Left renal cortex interstitium (tissue), 4 donors: Measurements from ENCODE around the gene OR51I2. TPM values are rescaled to one million over a fixed set of nuclear protein-coding genes. Genes with fewer than 3 reads are reported as not detected.

Experiments used
- DNase-seq, 4 donors: peaks; one replicate each; pipeline ENCODE4 v3.0.0-alpha.2; 2013; ENCODE audit warnings: low read depth in 4 of 4, low spot score in 2 of 4, missing footprints in 1 of 4
- polyA plus RNA-seq, 4 donors: library from polyadenylated mRNA; unstranded; fragments of 120-200 nt; gene quantifications; one replicate each; pipeline ENCODE4 v1.2.1, GENCODE V29; 2013; ENCODE audit not compliant: insufficient read length in 4 of 4

The OR51I2 gene, protein sequence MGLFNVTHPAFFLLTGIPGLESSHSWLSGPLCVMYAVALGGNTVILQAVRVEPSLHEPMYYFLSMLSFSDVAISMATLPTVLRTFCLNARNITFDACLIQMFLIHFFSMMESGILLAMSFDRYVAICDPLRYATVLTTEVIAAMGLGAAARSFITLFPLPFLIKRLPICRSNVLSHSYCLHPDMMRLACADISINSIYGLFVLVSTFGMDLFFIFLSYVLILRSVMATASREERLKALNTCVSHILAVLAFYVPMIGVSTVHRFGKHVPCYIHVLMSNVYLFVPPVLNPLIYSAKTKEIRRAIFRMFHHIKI
- polyA plus RNA-seq, result under 1 TPM in 1 of 4 donors, not detected in 3; 0.04 TPM

DNA sequence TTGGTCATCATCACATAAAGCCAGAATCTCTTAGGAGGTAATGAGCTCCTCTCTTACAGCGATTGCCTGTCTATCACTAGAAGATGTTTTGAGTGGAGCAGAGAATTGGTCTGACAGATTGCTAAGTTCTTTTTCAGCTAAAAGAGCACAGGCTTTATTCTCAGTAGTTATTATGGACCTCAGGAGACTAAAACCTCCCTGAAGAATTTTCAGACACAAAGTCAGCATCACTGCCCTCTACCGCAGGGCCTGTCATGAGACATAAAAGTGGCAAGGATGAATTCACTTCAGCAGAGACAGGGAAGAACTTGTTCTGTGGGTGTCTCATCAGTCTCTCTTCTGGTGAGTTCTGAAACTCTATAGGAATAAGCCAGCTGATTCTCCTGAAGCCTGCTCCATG lies at the start of gene OR51I2:
TSS of gene OR51I2 (plus strand) at position 301 of the 400 bp plus-strand sequence. CDS start 4,166 bp downstream, outside the sequence.
- DNase-seq, result no peak

DNA sequence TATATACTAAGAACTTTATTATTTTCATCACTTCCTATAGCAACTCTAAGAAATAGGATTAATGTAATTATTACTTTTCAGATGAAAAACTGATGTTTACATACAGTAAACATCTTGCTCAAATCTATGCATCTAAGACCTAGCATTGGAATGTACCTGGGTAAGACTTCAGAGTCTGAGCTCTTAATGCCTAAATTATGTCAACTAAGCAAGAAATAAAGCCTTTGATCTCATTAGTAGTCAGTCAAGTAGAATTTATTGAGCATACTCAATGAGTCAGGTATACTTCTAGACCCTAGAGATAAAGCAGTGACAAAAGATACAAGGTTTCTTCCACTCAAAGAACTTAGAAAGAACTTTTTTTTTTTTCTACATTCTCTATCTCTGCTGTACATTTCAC lies 44.0 kb upstream of the OR51I2 start:
- no peak for DNase-seq

DNA sequence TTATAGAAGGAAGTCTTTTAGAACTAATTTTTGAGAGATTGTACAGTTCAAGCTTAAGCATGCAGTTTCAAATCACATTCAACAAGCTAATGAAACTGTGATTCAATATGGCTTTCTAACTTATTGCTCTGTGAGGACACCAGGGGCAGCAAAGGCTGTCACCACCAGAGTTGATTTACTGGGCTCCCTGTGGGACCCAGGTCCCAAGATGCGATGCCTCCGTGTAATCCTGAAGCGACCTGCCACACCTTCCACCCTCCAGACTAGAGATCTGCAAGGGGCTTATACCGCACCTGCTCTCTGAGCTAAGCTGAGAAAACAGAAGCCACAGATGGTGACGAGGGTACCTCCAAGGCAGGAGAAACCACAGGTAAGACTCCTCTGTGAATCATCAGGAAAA lies 28.1 kb upstream of the OR51I2 start:
- DNase-seq, result no peak

DNA sequence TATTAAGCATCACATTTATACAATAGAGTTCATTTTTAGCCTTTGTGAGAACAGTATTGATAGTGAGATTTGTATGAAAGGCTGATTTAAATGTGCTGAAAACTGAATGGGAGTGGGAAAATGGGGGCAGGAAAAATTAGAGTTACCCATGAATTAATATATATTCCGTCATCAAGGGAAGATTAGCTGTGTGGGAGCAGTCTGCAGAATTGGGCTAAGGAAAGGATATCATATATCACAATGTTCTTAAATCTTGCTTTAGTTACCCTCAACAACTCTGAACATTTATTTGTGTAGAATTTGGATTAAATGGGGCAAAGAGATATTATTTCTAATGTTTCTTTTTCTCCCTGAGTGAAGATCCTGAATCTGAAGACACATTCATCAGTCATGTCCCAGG lies 27.3 kb upstream of the OR51I2 start, which contains the start of gene OR51Q1:
TSS of gene OR51Q1 (plus strand) at position 301 of the 400 bp plus-strand sequence. CDS start at position 391, 90 bp downstream.
- DNase-seq, result no peak

DNA sequence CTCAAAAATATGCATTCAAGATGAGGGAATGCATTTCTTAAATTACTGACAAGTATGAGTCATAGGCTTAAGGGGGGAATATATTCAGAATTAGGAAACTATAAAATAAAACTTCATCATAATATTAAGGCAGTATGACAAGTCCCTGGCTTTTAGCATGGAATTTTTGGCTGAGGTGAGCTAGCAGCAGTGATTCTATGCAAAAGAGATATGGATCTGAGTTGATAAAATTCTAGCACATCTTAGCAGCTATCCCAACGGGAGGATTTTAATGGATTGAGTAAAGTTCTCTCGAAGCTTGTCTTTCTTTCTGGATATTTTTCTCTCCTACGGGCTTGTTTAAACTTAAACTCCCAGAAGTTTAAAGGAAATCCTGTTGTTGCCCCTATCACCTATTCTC lies 26.0 kb upstream of the OR51I2 start:
- DNase-seq, result no peak

DNA sequence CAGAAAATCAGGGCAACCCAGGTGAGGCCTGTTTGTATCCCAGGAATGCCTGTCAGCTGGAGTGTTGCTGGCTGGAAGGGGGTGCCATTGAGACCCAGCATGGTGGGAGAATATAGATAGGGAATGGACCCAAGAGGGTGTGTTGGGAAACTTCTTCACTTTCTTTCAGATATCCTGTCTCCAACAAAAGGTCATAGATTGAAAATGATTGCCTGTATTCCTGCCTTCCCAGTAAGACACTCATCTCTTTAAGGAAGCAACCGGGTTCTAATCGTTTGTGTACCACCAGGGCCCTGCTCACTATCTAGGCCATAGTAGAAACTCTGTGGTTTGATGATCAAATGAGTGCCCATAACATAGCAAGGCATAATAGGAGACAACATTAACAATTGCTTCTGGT lies 7.7 kb upstream of the OR51I2 start, which contains the start of gene OR51I1:
TSS of gene OR51I1 (minus strand) at position 101 of the 400 bp plus-strand sequence. CDS start at position 101, 0 bp downstream.
- no peak for DNase-seq

DNA sequence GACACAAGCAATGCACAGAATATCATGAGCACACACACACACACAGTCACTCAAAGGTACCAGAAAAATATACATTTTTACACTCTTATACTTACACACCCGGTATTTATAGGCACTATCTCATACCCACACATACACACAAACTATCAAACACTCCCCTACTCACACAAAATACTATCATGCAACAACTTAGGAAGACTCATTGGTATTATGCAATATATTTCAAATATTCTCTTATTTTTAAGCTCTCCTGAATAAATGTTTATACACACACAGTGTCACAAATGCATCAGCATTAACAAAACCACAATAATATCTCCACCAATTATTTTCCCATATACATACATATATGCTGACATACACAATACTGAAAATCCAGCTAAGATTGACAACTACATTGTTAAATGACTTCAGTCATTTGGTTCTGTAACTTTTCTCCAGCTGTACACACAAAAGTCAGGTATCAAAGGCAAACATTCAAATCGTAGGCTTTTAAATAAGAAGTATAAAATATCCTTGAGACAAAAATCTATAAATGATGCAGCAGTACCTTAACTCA lies 5.2 kb upstream of the OR51I2 start:
- no peak for DNase-seq

DNA sequence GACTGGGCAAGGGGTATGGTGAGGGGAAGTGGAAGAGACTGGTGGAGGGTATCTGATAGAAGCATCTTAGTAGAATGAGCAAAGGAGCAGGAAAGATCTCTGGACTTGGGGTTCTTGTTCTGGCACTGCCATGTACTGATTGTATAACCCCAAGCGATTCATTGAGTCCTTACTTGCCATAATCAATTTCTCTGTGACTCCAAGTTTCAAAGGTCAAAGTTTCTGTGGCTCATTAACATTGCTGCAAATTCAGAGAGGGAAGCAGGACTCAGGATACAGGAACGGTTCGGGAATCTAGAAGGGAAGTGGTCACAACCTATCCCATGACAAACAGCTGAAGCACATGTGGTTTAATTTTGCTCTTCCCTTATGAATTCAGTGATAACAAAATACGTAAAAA lies 309 bp downstream of the OR51I2 start:
- DNase-seq, result no peak

DNA sequence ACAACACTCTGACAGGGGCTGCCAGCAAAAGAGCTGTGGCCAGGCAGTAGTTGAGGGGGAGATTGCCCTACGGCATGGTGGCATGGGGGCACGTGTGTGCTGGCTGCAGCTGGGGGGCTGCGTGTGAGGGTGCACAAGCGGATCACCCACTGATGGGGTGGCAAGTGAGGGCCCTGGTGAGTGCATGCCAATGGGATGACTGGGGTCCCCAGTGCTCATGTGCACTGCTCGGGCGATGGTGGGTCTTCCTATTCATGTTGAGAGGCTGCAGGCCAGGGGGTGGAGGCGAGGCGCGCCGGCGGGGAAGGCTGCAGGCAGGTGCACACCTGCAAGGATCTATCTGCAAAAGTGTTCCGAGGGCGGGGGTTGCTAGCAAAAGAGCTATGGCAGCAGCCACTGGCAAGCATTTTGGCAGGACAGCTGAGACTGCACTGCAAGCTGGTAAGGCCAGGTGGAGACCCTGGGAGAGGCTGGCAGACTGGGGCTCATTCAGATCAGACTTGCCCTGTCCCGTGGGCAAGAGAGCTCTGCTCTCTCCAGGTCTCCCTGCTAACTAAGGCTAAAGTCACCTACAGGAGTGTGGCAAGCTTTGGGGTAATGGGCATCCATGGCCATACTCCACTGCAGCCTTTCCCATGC lies 12.0 kb downstream of the OR51I2 start:
- no peak for DNase-seq

DNA sequence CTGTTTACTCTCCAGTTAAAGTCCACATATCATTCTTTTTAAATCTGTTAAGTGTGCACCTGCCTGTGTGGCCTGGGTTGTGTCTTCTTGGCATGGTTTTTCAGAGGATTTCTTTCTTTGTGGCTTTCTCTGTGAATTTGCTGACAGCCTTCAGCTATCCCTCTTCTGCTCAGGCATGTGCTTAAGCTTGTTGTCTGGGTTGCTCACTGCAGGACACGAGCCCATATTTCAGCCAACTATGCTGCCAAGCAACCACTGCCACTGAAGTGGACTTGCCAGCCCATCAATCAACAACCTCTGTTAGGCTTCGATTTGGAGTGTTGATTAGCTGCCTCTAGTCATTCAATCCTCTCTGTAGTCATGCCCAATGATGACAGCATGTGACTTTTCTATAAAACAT lies 18.4 kb downstream of the OR51I2 start:
- DNase-seq, result no peak

DNA sequence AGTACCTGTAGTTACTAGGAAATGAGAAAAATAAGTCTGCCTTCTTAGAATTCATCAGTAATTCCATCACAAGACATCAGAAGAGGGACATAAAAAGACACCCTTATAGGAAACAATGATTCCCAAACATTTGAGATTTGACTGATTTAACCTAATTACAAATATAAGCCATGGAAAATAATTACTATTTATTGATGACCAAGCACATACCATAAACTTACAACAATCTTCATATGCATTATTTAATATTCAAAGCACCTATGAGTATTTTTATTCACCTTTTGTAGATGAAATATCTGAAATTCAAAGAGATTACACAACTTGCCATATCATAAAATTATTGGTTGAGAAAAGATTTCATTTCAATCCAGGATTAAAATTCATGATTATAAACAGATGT lies 24.8 kb downstream of the OR51I2 start:
- DNase-seq, result no peak

DNA sequence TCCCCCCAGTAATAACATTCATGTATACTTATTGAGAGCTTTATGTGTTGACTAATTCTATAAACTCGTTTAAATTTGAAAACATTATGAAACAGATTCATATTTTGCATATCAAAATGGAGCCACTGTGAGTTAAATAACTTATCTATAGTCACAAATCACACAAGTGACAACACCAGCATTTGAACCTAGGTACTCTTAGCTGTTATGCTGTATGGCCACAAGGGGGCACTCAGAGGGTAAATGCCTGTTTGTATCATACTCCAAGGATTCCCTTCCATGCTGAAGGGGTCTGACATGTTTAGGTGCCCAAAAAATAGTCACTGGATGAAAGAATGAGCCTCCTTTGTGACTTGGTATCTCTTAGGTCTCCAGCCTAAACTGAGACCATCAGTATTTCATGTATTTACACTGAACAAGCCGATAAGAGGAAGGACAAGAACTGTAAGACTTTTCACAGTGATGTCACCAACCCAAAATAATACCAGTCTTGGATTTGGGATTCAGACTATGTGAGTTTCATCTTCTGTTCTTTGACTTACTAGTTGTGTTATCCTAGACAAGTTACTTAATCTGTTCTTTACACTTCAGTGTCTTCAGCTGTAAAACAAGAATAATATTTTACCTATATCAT lies 27.2 kb downstream of the OR51I2 start:
- DNase-seq, result peak in 2 of 4 donors; percentile 1 to 2

DNA sequence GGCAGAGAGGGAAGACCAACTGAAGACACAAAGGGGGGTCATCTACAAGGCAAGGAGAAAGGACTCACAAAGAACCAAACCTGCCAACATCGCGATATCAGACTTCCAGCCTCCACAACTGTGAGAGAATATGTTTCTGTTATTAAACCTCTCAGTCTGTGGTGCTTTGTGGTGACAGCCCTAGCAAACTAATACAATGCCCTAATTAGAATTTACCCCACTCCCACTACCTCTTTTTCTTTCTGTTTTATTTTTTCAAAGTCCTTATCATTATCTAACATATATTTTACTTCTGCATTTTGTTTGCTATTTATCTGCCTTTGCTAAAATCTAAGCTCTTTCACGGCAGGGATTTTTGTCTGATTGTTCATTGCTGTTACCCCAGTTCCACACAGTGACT lies 36.9 kb downstream of the OR51I2 start:
- DNase-seq, result no peak

DNA sequence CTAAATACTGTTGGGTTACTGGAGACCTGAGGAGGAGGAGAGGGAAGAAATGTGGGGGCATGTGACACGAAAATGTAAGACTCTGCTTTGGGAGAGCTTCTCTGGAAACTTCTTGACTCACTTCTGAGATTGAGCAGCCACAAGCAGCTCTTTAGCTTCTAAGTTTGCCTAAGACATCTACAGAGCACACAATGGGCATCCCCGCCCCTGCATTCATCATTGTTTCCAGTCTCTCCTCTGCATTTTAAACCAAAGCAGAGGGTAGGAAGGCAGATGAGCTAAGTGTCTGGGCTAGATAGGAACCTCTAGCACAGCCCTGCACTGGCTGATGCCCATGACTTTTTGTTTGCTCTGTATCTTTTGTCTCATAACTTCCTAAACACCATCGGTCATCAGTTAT lies 37.3 kb downstream of the OR51I2 start:
- DNase-seq, result no peak

DNA sequence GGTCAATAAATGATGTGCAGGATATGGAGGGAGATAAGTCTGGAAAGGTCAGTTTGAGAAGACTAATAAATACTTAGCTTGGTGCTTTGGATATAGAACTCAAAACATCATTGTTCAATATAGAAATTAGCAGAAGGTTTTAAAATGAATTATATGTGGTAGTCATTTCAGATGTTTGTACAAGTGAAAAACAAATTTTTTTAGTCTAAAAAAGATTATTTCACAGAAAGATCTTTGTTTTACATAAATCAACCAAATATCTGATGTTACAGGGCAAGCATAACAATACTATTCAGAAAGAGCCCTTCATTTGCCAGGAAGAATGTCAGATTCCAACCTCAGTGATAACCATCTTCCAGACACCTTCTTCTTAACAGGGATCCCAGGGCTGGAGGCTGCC lies 39.3 kb downstream of the OR51I2 start, which contains the start of gene OR52D1:
TSS of gene OR52D1 (plus strand) at position 301 of the 400 bp plus-strand sequence. CDS start at position 323, 22 bp downstream.
- no peak for DNase-seq

DNA sequence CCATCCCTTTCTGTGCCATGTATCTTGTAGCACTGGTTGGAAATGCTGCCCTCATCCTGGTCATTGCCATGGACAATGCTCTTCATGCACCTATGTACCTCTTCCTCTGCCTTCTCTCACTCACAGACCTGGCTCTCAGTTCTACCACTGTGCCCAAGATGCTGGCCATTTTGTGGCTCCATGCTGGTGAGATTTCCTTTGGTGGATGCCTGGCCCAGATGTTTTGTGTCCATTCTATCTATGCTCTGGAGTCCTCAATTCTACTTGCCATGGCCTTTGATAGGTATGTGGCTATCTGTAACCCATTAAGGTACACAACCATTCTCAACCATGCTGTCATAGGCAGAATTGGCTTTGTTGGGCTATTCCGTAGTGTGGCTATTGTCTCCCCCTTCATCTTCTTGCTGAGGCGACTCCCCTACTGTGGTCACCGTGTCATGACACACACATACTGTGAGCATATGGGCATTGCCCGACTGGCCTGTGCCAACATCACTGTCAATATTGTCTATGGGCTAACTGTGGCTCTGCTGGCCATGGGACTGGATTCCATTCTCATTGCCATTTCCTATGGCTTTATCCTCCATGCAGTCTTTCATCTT lies 39.8 kb downstream of the OR51I2 start:
- no peak for DNase-seq

DNA sequence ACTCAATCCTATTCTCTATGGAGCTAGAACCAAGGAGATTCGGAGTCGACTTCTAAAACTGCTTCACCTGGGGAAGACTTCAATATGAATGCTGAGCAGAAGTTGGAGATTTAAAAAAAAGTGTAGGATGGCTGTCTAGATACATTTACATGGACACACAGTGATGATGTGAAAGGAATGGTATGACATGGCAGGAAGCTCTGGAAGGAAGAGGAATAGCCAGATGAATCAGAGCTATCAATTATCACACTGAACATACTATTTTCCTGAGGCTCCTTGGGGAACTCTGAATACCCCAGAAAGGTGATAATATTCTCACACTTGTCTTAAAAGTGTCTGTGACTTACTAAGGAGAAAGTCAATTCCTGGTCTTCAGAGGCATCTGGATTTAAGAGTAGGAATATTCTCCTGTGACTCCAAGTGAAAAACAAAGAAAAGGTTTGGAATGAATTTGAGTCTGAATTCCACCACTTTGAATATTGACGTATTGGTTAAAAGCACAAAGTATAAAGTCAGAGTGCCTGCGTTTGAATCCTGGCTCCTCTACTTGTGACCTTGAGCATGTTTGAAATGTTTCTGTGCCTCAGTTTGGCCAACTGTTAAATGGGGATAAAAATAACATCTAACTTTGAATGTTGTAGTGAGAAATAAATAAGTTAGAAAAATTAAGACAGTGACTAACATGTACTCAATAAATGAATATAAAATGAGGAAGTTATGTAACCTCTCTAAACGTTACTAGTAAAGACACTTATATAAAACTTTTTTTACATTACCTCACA lies 40.6 kb downstream of the OR51I2 start:
- no peak for DNase-seq

DNA sequence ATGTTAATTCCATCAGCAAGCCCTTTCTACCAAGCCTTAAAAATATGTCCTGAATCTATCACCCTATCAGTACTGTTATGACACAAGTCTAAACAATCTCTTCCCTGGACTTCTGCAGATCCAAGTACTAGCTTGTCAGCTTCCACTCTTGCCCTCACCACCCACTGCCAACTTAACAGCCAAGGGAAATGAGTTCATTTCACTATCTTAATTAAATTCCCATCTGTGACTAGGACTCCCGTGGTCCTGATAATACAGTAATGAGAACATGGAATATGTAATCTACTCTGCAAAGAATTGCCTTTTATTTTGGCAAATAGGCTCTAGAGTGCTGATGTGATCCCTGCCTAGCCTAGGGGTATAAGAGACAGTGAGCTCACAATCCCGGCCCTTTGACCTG lies 50.5 kb downstream of the OR51I2 start:
- DNase-seq, result no peak

DNA sequence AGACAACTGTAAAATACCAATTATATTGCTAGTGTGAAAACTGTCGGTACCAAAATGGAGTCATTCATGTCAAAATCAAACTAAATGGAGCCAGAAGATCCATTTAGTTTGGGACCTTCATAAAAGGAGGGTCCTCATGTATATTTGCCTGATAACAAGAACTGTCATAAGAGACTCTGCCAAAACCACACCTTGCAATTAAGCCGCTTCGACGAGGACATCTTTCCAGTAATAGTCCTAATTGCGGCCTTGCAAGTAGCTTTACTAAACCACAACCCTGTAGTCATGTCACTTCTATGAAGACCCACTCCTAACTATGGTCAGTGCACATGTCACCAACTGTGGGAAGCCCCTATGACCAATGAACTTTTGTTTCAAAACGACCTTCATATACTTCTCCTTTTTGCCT lies 51.3 kb downstream of the OR51I2 start:
- DNase-seq, result no peak

DNA sequence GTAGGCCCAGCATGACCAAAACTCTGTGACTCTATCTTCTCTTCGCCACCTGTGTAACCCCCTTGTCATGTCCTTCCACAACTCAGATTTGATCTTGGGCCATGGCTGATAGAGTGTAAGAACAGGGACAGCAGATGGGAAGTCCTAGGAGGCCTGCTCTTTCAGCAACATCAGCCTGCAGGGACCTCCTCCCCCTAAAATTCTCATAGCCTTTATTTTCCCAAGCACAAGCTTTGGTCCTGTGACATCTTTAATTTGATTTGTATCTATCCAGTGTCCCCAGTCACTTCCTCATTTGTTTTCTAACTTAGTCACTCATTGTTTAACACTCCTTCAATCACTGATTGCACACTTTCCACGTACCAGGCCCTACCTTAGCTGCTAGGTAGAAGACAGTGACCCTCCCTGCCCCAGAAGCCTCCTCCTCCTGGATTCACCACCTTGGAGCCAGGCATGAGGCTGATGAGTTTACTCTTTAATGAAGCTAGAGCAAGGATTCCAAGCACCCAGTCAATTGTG lies 55.3 kb downstream of the OR51I2 start:
- DNase-seq, result peak in 1 of 4 donors; percentile 1
